CD4-positive, alpha-beta T cell treated with Interleukin-17A for 4 hours (primary cell): ENCODE results near the gene CD151.

Source experiments
- DNase-seq: peaks from one replicate; pipeline ENCODE4 v3.0.0-alpha.2; 2020; ENCODE audit warnings: mixed read lengths

Gene CD151

DNA sequence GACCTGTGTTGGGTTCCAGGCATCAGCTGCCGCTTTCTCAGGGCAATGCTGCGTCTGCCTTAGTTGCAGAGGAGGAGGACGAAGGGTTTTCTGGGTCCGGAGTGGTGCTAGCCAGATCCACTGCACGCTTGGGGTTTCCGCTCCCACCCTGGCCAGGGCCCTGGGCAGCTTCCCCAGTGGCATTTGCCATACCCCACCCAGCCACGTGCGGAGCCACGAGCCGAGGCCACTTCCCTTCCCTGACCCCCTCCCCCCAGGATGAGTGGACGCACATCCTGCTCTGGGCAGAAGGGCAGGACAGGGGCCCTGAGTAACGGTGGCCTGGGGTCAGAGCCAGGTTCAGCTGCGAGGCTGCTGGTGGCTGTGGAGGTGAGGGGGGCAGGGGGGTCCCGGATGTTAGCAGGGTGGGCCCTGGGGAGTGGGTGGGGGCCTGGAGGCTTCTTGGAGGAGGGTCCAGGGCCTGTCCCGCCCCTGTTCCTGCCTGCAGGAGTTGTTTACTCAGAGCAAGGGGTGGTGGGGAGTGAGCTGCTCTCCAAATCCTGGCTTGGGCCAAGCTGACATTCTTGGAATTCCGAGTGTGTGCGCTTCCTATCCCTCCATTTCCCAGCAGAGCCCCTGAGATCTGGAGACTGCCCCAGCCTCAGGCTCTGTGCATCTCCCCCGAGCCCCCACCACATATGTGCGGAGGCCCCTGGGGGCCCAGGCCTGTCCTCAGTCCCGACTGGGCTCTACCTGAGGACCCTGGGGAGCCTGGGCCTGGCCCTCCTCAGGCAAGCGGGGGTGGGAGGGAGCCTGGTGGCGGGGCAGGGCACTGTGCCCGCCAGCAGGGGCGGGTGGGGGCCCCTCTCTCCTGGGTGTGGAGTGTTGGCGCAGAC lies 11.3 kb downstream of the CD151 start:
- DNase-seq: no peak

- DNase-seq: peak; percentile 31
Observed at GRCh38 chr11:844693-845644, 12.2 kb downstream of the CD151 start.

DNA sequence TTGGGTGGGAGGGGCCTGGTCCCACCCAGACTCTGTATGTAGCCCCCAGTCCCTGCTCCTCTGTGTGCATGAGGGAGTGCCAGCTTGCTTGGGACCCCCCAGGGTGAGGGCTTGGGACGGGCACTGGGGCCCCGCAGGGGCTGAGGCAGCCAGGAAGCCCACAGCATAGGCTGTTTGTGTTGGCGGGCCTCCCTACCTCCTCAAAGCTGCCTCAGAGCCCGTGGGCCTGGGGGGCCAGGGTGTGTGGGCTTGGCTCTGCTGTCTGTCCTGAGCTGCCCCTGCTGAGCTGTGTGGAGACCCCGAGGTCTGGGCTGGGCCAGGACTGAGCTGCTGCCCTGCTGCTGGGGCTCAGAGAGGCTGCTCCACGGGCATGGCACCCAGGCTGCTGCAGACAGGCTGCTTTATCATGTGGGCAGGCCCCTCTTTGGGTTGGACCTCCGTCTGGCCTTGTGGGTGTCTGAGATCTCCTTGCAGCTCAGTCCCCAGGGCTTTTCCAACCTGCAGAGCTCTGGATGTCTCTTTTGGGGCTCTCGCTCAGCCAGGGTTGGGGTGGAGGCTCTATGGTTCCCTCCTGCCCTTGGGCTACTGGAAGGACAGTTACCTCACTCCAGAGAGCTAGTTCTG lies 13.2 kb downstream of the CD151 start:
- no peak for DNase-seq

- no peak for DNase-seq
Observed at GRCh38 chr11:846496-847098, 13.8 kb downstream of the CD151 start.

DNA sequence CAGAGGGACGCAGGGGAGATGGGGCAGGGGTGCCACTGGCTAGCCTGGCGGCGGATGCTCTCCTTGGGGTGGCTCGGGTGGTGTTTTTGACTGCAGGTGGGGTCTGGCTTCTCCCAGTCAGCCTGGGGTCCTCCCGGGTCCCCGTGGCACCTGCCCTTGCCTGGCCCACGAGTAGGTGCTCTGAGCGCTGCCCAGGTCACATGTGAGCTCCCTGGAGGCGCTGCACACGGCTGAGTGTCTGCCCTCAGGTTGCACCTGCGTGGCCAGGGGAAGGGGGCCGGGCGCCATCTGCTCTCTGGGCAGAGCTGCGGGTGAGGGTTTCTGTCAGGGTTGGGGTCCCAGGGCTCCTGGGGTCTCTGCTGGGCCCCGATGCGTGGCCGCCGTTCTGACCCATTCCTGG lies 15.1 kb downstream of the CD151 start:
- DNase-seq: no peak

- peak; percentile 75 for DNase-seq
Observed at GRCh38 chr11:848380-848931, 15.7 kb downstream of the CD151 start.

DNA sequence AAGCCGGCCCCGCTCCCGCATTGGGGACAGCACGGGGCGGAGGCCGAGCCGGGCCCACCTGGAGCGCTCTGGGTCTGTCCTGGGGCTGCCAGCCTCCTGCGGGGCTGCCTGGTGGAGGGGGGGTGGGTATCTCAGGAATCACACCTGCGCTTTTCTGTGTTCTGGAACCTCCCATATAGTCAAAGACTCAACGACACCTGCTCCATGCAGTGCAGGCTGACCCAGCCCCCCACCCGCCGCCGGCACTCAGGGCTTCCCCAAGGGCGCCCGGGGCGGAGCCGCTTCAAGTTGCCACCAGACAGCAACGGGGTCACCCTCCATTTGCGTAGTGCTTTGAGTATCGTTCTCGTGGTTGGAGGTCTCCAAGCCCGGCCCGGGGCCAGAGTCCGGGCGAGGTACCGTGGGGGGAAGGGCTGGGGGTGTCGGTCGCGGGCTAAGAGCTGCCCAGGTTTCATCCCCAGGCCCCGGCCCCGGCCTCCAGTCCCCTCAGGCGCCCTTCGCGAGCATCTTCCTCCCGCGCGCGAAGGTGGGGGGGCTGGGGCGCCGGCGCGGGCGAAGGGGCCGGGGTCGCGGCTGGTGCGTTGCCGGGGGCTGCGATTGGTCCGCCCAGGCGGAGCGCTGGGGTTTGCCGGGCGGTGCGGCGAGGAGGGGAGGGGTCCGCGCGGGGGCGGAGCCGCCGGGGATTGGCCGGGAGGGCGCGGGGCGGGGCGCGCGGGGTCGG lies 16.5 kb downstream of the CD151 start:
- DNase-seq: peak; percentile 67

GRCh38 chr11:849951-850774 lies 17.4 kb downstream of the CD151 start:
- DNase-seq: no peak

GRCh38 chr11:850775-851763 lies 18.3 kb downstream of the CD151 start:
- no peak for DNase-seq

DNA sequence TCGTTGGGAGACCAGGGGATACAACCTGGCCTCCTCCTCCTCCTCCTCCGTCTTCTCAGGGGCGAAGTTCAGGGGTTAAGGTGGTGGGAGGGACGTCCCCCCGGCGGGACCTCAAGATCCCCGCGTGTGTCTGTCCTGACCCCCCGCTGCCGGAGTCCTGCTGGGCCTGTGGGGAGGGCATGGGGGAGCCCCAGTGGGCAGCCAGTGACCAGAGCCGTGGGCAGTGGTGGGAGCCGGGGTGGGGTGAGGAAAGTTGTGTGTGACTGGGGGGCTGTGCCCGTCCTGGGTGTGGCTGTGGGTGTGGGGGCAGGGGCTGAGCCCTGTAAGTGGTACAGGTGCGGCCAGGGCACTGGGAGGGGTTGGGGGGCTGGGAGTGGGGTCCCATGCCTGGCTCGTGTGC lies 20.0 kb downstream of the CD151 start:
- no peak for DNase-seq

- no peak for DNase-seq
Observed at GRCh38 chr11:853682-854448, 21.1 kb downstream of the CD151 start.

DNA sequence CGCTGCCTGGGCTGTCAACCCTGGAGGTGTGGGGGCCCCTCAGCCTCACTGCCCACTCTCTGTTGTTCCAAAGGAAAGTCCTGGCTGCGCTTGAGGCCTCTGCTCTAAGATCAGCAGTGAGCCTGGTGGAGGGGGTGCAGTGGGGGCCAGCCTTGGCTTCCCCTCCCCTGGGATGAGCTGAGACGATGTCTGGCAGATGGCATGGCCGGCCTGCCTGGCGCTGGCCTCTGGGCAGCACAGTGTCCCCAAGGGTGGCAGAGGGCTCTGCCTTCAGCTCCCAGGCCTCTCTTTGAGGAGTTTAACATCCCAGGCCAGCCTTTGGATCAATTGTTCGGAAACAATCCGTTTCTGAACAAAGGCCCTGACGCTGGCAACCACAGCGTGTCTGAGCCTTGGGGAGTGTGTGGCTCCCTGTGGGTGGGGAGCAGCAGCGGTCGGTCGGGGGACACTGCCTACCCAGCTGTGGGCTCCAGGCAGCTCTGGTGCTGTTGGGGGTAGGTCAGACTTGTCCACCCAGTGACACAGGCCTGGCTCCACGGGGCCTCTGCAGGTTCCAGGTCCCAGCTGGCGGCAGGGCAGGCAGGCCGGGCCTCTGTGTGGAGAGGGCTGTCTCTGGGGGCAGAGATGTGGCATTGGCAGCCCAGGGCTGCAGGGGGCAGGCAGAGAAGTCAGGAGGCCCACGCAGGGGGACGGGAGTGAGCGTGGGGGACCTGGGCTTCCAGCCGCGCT lies 22.0 kb downstream of the CD151 start:
- DNase-seq: no peak

GRCh38 chr11:855330-855674 lies 22.6 kb downstream of the CD151 start:
- no peak for DNase-seq

- no peak for DNase-seq
Observed at GRCh38 chr11:855796-856195, 23.0 kb downstream of the CD151 start.

- no peak for DNase-seq
Observed at GRCh38 chr11:856397-856796, 23.6 kb downstream of the CD151 start.

GRCh38 chr11:858053-858761 lies 25.5 kb downstream of the CD151 start:
- DNase-seq: no peak

GRCh38 chr11:858762-859339 lies 26.1 kb downstream of the CD151 start:
- DNase-seq: no peak
